Measurements from ENCODE around the gene KSR1.
A peak's percentile ranks its signal among the peaks of the same experiment; 100 is the strongest.
"Not testable (repeated sequence)": the region's sequence is repeated elsewhere in the genome, so short reads cannot be mapped to it uniquely, and the experiment has no call there.

KSR1 gene

DNA sequence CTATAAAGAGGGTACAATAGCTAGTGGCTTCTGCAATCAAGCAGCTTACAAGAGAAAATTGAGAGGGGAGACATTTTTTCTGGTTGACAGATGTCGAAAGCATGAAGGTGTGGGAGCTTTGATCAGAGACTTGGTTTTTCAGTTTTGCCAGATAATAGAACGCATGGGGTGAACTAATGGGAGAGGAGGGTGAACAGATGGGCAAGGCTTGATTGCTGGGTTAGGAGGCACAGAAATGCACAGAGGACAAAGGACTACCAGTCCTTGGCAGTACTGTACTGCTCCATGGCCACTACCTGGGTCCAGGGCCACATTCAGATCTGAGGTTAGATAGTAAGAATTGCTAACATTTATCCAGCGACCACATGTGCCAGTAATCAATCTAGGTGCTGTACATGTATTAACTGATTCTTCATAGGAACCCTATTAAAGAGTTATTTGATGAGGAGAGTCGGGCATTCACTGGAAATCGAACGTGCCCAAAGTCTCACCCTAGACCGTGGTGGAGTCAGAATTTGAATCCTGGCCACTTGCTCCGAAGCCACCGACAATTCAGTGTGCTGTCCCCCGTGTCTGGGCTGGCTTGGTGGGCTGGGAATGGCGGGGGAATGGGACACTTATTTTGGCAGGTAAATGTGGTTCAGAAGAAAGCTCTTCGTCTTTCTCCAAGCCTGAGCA is 873 bp upstream of the KSR1 start:
- DNase-seq, result no peak

- DNase-seq, result peak; percentile 22 to 58 (median 33)
Observed at GRCh38 chr17:27456681-27457359, 572 bp downstream of the KSR1 start.

GRCh38 chr17:27457360-27457715 is 1.1 kb downstream of the KSR1 start:
- DNase-seq, result no peak

- peak; percentile 26 to 41 (median 40) for DNase-seq
Observed at GRCh38 chr17:27457731-27458523, 1.7 kb downstream of the KSR1 start.

DNA sequence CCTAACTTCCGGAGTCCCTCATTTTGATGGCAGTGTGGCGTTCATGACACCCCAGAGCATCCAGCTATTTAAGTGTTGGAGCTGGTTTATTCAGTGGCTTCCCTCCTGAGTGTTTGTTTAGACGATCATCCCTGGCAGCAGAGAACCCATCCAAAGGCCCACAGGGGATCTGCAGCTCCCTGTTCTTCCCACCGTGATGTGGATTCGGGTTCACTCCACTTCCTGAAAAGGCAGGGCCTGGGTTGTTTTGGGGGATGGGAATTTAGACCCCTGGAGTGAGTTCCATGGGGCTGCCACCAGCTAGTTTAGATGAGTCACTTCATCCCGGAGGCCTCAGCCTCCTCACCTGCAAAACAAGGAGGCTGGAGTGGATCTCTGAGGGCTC is 2.3 kb downstream of the KSR1 start:
- no peak for DNase-seq

GRCh38 chr17:27459433-27459832 is 3.2 kb downstream of the KSR1 start:
- no peak for DNase-seq

DNA sequence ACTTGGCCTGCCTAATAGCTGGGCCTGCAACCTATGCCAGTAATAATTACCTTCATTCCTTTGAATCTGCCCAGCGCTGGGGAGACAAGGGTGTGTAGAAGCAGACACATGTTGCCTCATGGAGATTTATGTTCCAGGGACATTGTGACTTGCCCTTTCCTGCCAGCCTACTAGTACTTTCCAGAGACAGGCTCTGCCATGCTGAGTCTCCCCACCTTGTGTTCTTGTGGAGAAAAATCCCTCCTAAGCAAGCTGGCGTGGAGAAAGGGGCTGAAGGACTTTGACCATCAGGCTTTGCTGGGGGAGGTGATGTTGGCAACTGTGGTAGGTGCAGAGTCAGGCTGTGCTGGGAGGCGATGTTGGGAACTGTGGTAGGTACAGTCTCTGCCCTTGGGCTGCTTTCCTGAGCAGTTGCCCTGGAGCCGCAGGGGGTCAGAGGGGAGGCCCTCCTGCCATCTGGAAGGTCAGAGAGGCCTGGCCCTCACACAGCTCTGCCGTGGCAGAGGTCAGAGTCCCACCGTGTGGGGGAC is 4.0 kb downstream of the KSR1 start:
- no peak for DNase-seq

- no peak for DNase-seq
Observed at GRCh38 chr17:27461192-27461859, 5.1 kb downstream of the KSR1 start.

- DNase-seq, result peak in 1 of 4 experiments; percentile 26
Observed at GRCh38 chr17:27462149-27462548, 5.9 kb downstream of the KSR1 start.

GRCh38 chr17:27462714-27463113 is 6.5 kb downstream of the KSR1 start:
- DNase-seq, result no peak

DNA sequence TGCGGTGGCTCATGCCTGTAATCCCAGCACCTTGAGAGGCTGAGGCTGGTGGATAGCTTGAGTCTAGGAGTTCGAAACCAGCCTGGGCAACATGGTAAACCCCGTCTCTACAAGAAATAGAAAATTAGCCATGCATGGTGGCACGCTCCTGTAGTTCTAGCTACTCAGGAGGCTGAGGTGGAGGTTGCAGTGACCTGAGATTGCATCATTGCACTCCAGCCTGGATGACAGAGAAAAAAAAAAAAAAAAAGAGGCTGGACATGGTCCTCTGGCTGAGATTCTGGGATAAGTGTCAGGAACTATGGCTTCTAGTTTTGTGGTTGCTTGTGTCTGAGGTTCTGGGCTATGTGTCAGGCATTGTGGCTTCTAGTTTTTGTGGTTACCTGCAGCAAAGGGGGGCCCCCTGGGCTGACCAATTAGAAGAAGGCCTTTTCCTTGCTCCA is 7.0 kb downstream of the KSR1 start:
- DNase-seq, result no peak

DNA sequence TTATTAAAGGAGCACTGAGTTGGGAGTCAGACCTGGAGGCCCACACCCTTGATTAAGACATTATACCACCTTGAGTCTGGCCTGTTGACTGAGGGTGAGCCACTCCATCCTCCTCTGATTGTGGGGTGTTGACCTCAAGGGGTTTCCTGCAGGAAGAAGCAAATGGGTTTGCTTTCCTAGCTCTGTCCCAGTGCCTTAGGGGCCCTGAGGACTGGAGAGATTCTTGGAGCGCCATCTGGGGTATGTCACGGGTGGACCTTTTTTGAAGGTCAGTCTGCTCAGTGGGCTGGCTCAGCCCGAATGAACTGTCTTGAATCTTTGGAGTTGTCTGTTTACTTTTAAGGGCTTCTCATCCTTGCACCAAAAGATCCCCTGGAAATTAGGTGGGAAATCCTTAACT is 7.8 kb downstream of the KSR1 start:
- DNase-seq, result not testable (repeated sequence)

GRCh38 chr17:27464431-27464830 is 8.2 kb downstream of the KSR1 start:
- no peak for DNase-seq

- not testable (repeated sequence) for DNase-seq
Observed at GRCh38 chr17:27465875-27466274, 9.6 kb downstream of the KSR1 start.

GRCh38 chr17:27466376-27466742 is 10.1 kb downstream of the KSR1 start:
- peak in 3 of 4 experiments; percentile 28 to 51 (median 39) for DNase-seq

- DNase-seq, result peak; percentile 52 to 75 (median 69)
Observed at GRCh38 chr17:27466743-27467375, 10.6 kb downstream of the KSR1 start.

DNA sequence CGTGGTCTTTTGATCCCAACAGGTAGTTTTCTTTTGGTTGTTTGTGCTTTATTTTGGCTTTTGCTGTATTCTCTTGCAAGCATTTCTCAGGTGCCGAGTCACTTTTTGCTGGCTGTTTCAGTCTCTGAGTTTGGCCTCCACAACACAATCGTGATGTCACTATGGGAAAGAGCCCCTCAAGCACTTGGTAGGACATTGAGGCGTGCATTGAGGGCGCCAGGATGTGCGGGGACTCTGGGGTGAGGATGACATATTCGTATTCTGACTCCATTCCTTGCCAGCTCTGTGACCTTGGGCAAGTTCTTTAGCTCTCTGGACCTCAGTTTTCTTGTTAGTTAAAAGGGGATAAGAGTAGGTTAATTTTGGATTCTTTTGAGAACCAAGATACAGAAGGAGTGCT is 13.0 kb downstream of the KSR1 start:
- no peak for DNase-seq

DNA sequence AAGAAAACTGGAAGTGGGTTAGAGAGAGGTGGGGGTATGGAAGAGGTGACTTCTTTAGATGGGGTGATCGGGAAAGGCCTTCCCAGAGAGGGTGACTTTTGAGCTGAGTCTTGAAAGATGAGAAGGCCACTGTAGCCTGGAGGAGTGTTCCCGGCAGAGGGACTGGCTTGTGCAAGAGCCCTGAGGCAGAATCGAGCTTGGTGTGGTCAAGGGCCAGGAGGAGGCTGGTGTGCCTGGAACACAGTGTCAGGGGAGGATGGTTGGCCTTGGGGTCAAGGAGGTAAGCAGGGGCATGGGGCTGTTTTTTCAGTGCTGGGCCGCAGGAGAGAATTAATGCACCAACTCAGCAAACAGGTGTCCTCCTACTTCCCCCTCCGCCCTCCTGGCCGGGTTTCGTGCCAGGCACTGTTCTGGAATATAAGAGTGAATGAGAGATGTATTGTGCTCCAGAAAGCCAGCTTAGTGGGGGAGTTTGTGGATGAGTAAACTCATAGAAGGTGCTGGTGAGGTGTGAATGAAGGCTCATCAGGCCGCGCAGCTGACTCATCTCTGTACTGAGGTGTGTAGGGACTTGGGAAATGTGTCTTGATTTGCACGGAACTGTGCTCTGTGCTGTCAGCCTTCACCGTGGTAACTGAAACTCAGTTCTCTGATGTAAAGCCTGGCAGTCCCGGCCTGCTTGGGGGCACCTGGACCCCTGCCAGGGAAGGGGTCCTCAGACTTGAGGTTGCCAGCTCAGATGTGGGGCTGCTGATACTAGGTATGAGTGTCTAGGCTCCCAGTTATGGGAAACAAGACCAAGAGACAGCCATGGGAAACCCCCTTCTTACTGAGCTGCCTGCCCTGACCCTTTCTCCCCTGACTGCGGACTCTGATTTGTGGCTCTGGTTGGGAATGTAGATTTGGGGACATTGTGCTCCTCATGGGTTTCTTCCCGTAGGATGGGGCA is 15.3 kb downstream of the KSR1 start:
- DNase-seq, result no peak

GRCh38 chr17:27473190-27473747 is 17.0 kb downstream of the KSR1 start:
- DNase-seq, result no peak

GRCh38 chr17:27473748-27474609 is 17.7 kb downstream of the KSR1 start:
- DNase-seq, result peak; percentile 35 to 57 (median 54)
